Measurements from ENCODE around the gene CYB561.

- TF ChIP-seq EZH2 (IDR thresholded peaks at IDR 0.05; ENCODE audit: borderline replicate concordance, low read depth, low read length, severe bottlenecking), result no peak
- no peak for TF ChIP-seq FOS (IDR thresholded peaks at IDR 0.05; ENCODE audit: borderline replicate concordance, insufficient read depth, low read length)
Measured at GRCh38 chr17:63490329-63490728, 44.2 kb upstream of the CYB561 start.

All from endothelial cell of umbilical vein (primary cell).